Measurements from ENCODE around the gene OBP2A.
"Not testable (repeated sequence)": the region's sequence is repeated elsewhere in the genome, so short reads cannot be mapped to it uniquely, and the experiment has no call there.

Gene OBP2A

GRCh38 chr9:135526730-135527571 is 19.0 kb upstream of the OBP2A start:
- no peak for DNase-seq (ENCODE audit: low read depth, low spot score)

- DNase-seq (ENCODE audit: low read depth, low spot score) = not testable (repeated sequence)
Measured at GRCh38 chr9:135528842-135529435, 17.0 kb upstream of the OBP2A start.

- DNase-seq (ENCODE audit: low read depth, low spot score) = no peak
Measured at GRCh38 chr9:135530146-135530545, 15.8 kb upstream of the OBP2A start.

- DNase-seq (ENCODE audit: low read depth, low spot score) = no peak
Measured at GRCh38 chr9:135531096-135531495, 14.8 kb upstream of the OBP2A start.

GRCh38 chr9:135533113-135533512 is 12.8 kb upstream of the OBP2A start:
- no peak for DNase-seq (ENCODE audit: low read depth, low spot score)

GRCh38 chr9:135533674-135534073 is 12.3 kb upstream of the OBP2A start:
- no peak for DNase-seq (ENCODE audit: low read depth, low spot score)

- DNase-seq (ENCODE audit: low read depth, low spot score) = not testable (repeated sequence)
Measured at GRCh38 chr9:135534192-135534711, 11.7 kb upstream of the OBP2A start.

GRCh38 chr9:135534826-135535225 is 11.1 kb upstream of the OBP2A start:
- not testable (repeated sequence) for DNase-seq (ENCODE audit: low read depth, low spot score)

- DNase-seq (ENCODE audit: low read depth, low spot score) = not testable (repeated sequence)
Measured at GRCh38 chr9:135535631-135536030, 10.3 kb upstream of the OBP2A start.

- DNase-seq (ENCODE audit: low read depth, low spot score) = no peak
Measured at GRCh38 chr9:135536216-135536615, 9.7 kb upstream of the OBP2A start.

- not testable (repeated sequence) for DNase-seq (ENCODE audit: low read depth, low spot score)
Measured at GRCh38 chr9:135543262-135543894, 2.5 kb upstream of the OBP2A start.

- no peak for DNase-seq (ENCODE audit: low read depth, low spot score)
Measured at GRCh38 chr9:135544981-135545635, 818 bp upstream of the OBP2A start.

- not testable (repeated sequence) for DNase-seq (ENCODE audit: low read depth, low spot score)
Measured at GRCh38 chr9:135546792-135547617, 1.1 kb downstream of the OBP2A start.

GRCh38 chr9:135547756-135548736 is 2.1 kb downstream of the OBP2A start:
- DNase-seq (ENCODE audit: low read depth, low spot score) = no peak

GRCh38 chr9:135549478-135550343 is 3.8 kb downstream of the OBP2A start:
- DNase-seq (ENCODE audit: low read depth, low spot score) = not testable (repeated sequence)

- no peak for DNase-seq (ENCODE audit: low read depth, low spot score)
Measured at GRCh38 chr9:135550344-135550918, 4.5 kb downstream of the OBP2A start.

GRCh38 chr9:135551031-135551430 is 5.1 kb downstream of the OBP2A start:
- DNase-seq (ENCODE audit: low read depth, low spot score) = no peak

- no peak for DNase-seq (ENCODE audit: low read depth, low spot score)
Measured at GRCh38 chr9:135551456-135551855, 5.5 kb downstream of the OBP2A start.
